Panc1 (cell line): ENCODE results near the gene SH3PXD2A. TPM values are rescaled to one million over a fixed set of nuclear protein-coding genes. Genes with fewer than 3 reads are reported as not detected.

Source experiments
- ATAC-seq: fragments of 200-7000 bp; cut with Tn5 transposase; 2 replicates; pipeline ENCODE4 v1.9.1; 2020; ENCODE audit warnings: mild to moderate bottlenecking, moderate library complexity
- BruUV-seq: library from RNA; stranded (reverse); fragments of 400-500 nt; replicated peaks from 2 replicates; lab custom pipeline; 2021; lab: Mats Ljungman, UMichigan
- CTCF ChIA-PET: fragments of 300-600 bp; sonication (Branson Sonifier 250); formaldehyde crosslinking; loops from one replicate; lab custom pipeline; 2022; ENCODE audit warnings: antibody characterized with exemption; lab: Charles Lee
- POLR2A ChIA-PET: fragments of 300-600 bp; sonication (Branson Sonifier 250); formaldehyde crosslinking; loops from one replicate; lab custom pipeline; 2022; ENCODE audit warnings: antibody characterized with exemption; lab: Charles Lee
- DNase-seq: peaks from one replicate; pipeline ENCODE4 v3.0.0-alpha.2; 2010; ENCODE audit warnings: low read depth, low spot score
- H3K27ac ChIP-seq: 2 replicates; pipeline ENCODE4 v1.5.1; 2011; ENCODE audit warnings: mild to moderate bottlenecking, low read length, inconsistent platforms
- H3K27me3 ChIP-seq: fragments of 200-500 bp; sonication (Bioruptor generic); 2 replicates; pipeline ENCODE4 v1.6.0; 2014; ENCODE audit warnings: low read length, inconsistent platforms; ENCODE audit not compliant: control insufficient read depth, insufficient read depth
- H3K36me3 ChIP-seq: fragments of 200-500 bp; sonication (Bioruptor generic); 2 replicates; pipeline ENCODE4 v1.5.1; 2014; ENCODE audit warnings: inconsistent platforms, mild to moderate bottlenecking, low read length, moderate library complexity; ENCODE audit not compliant: control insufficient read depth, insufficient read depth
- H3K4me1 ChIP-seq: 2 replicates; pipeline ENCODE4 v1.5.1; 2011; ENCODE audit warnings: inconsistent platforms, mild to moderate bottlenecking, low read length, moderate library complexity; ENCODE audit not compliant: control insufficient read depth, insufficient read depth
- H3K4me3 ChIP-seq, 2 experiments: 2 replicates each; pipeline ENCODE4 v1.5.1; 2011 to 2012; ENCODE audit warnings: low read depth in 2 of 2, low read length in 2 of 2, mild to moderate bottlenecking in 2 of 2, inconsistent platforms in 1 of 2, moderate library complexity in 1 of 2
- H3K9me3 ChIP-seq: fragments of 200-500 bp; sonication (Bioruptor generic); 2 replicates; pipeline ENCODE4 v1.5.1; 2014; ENCODE audit warnings: low read depth, mild to moderate bottlenecking, inconsistent platforms, low read length, moderate library complexity; ENCODE audit not compliant: control insufficient read depth, insufficient read depth
- POLR2AphosphoS5 ChIP-seq: IDR thresholded peaks from 2 replicates; pipeline ENCODE4 v1.6.1; 2012; ENCODE audit warnings: mild to moderate bottlenecking, low read depth, low read length, moderate library complexity
- SIN3A ChIP-seq: IDR thresholded peaks from 2 replicates; pipeline ENCODE4 v1.6.1; 2012; ENCODE audit warnings: low read depth, mild to moderate bottlenecking, low read length, moderate library complexity, borderline replicate concordance; ENCODE audit not compliant: insufficient read depth
- TCF7L2 ChIP-seq: IDR thresholded peaks from 2 replicates; pipeline ENCODE4 v1.6.1; 2011; ENCODE audit warnings: mild to moderate bottlenecking, low read depth, low read length, inconsistent platforms
- in situ Hi-C: cut with HindIII; loops from 2 replicates; pipeline ENCODE4 v1.10.0; 2016; ENCODE audit warnings: low sequenced_read_pairs, low pct_unique_long_range_greater_than_20kb
- intact Hi-C: fragments of 100-400 bp; cut with micrococcal nuclease; formaldehyde crosslinking; loops from one replicate; pipeline ENCODE4 v1.10.0; 2022; ENCODE audit not compliant: unreplicated experiment
- total RNA-seq: library from RNA; stranded (reverse); gene quantifications from one replicate; pipeline ENCODE4 v1.2.1, GENCODE V29; 2021; ENCODE audit not compliant: unreplicated experiment
- TF ChIP-seq, protein P1 (sequence below): fragments of 450-650 bp; IDR thresholded peaks from 2 replicates; pipeline ENCODE4 v1.5.1; 2017; ENCODE audit warnings: mild to moderate bottlenecking
- TF ChIP-seq, protein P2 (sequence below), 2 experiments: IDR thresholded peaks; 2 replicates each; pipeline ENCODE4 v1.6.1; 2011 to 2012; ENCODE audit warnings: low read depth in 2 of 2, control low read depth in 1 of 2, low read length in 1 of 2, mild to moderate bottlenecking in 1 of 2, moderate library complexity in 1 of 2; ENCODE audit not compliant: insufficient read depth in 1 of 2

Gene SH3PXD2A
- total RNA-seq, 1 experiment from 2014 or later = 5.7 TPM

DNA sequence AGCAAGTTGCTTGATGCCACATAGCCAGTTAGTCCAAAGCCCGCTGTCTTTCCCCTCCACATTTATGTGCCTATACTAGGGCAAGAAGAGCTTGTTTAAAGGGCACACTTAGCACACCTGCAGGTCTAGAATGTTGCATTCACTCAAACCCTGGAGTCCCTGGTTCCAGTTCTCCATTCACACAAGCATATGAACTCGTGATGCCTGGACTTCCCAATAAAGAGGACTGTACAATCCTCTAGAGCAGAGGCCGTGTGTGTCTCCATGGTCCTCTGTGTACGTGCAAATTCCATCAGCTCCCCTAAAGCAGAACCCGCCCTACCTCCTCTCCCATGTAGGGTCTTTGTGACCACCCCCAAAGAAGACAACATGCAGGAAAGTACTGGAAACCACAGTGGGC lies 3.0 kb upstream of the SH3PXD2A start:
- no peak for DNase-seq
- no peak for ATAC-seq
- Histone ChIP-seq H3K27me3 (no peaks in the 10 kb centered on the region), H3K4me1 (peaks cover 12% of the 10 kb centered on the region), H3K4me3 (no peak overlapping the region), H3K27ac (no peak overlapping the region), H3K9me3 (no peaks in the 10 kb centered on the region), H3K36me3 (no peaks in the 10 kb centered on the region)
- in situ Hi-C loops = no loop called here
- ChIA-PET CTCF (interaction anchor here (0.6 kb wide), 1 partner anchor 144 kb away, joined by 3 read pairs; no protein-coding TSS in a partner anchor), POLR2A (no interaction called here)
- no TSS peak for BruUV-seq
- TF ChIP-seq SIN3A (no peak), TCF7L2 (no peak), POLR2AphosphoS5 (no peak)
- TF ChIP-seq, protein P1, sequence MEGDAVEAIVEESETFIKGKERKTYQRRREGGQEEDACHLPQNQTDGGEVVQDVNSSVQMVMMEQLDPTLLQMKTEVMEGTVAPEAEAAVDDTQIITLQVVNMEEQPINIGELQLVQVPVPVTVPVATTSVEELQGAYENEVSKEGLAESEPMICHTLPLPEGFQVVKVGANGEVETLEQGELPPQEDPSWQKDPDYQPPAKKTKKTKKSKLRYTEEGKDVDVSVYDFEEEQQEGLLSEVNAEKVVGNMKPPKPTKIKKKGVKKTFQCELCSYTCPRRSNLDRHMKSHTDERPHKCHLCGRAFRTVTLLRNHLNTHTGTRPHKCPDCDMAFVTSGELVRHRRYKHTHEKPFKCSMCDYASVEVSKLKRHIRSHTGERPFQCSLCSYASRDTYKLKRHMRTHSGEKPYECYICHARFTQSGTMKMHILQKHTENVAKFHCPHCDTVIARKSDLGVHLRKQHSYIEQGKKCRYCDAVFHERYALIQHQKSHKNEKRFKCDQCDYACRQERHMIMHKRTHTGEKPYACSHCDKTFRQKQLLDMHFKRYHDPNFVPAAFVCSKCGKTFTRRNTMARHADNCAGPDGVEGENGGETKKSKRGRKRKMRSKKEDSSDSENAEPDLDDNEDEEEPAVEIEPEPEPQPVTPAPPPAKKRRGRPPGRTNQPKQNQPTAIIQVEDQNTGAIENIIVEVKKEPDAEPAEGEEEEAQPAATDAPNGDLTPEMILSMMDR = no peak
- TF ChIP-seq, protein P2, sequence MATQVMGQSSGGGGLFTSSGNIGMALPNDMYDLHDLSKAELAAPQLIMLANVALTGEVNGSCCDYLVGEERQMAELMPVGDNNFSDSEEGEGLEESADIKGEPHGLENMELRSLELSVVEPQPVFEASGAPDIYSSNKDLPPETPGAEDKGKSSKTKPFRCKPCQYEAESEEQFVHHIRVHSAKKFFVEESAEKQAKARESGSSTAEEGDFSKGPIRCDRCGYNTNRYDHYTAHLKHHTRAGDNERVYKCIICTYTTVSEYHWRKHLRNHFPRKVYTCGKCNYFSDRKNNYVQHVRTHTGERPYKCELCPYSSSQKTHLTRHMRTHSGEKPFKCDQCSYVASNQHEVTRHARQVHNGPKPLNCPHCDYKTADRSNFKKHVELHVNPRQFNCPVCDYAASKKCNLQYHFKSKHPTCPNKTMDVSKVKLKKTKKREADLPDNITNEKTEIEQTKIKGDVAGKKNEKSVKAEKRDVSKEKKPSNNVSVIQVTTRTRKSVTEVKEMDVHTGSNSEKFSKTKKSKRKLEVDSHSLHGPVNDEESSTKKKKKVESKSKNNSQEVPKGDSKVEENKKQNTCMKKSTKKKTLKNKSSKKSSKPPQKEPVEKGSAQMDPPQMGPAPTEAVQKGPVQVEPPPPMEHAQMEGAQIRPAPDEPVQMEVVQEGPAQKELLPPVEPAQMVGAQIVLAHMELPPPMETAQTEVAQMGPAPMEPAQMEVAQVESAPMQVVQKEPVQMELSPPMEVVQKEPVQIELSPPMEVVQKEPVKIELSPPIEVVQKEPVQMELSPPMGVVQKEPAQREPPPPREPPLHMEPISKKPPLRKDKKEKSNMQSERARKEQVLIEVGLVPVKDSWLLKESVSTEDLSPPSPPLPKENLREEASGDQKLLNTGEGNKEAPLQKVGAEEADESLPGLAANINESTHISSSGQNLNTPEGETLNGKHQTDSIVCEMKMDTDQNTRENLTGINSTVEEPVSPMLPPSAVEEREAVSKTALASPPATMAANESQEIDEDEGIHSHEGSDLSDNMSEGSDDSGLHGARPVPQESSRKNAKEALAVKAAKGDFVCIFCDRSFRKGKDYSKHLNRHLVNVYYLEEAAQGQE (IDR thresholded peaks at IDR 0.05; ENCODE audit: insufficient read depth in 1 of 2, low read depth in 2 of 2, low read length in 1 of 2) = no peak
- intact Hi-C loops = loop anchor here (10.0 kb wide), 1 partner anchor 94 kb away; no protein-coding TSS in a partner anchor

DNA sequence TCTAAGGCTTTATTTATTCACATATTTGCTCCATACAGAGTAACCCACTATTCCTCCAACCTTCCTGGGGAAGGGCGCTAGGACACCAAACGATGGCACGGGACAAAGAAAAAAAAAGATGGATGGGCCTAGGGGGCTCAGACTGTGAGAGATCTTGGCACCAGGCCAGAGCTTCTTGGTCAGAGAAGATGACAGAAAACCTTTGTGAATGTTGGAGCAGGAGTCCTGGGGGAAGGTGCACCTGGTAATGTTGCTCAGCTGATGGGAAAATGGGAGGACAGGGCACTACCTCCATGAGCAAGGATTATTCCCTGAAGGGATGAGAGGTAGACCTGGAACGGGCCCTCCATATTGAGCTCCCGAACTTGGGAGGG lies 1.4 kb upstream of the SH3PXD2A start:
- intact Hi-C loops (loop anchor here (10.0 kb wide), 1 partner anchor 92 kb away; no protein-coding TSS in a partner anchor), in situ Hi-C loops (no loop called here)
- CTCF ChIA-PET = interaction anchor here (0.5 to 0.7 kb wide), 2 partner anchors 67 to 81 kb away, joined by 3 to 4 read pairs; no protein-coding TSS in a partner anchor
- Histone ChIP-seq H3K27ac (no peak overlapping the region), H3K4me1 (peaks cover 22% of the 10 kb centered on the region), H3K4me3 (no peak overlapping the region), H3K36me3 (no peaks in the 10 kb centered on the region), H3K27me3 (no peaks in the 10 kb centered on the region), H3K9me3 (no peaks in the 10 kb centered on the region)
- DNase-seq = no peak
- POLR2A ChIA-PET = no interaction called here
- no TSS peak for BruUV-seq
- ATAC-seq = no peak
- TF ChIP-seq, protein P2 (IDR thresholded peaks at IDR 0.05; ENCODE audit: insufficient read depth in 1 of 2, low read depth in 2 of 2, low read length in 1 of 2) = no peak
- TF ChIP-seq POLR2AphosphoS5 (no peak), SIN3A (no peak), TCF7L2 (no peak)
- TF ChIP-seq, protein P1 = no peak
